Measurements from ENCODE around the gene FXYD7.

DNA sequence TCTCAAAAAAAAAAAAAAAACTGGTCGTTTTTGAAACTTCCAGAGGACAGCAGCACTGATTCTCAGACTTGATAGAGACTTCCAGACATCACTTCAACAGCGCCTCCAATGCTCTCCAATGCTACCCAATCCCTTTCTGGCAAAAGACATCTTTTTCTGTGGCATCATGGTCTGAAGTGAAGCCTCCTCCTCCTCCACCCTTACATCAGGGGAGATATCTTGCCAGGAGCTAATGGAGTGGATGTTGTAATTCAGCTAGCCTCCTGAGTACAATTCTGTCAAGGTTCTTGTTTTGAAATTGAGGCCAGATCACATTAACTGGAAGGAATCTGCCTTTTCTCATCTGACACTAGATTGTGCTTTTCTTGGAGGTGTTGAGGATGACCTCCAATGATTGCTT is 35.6 kb downstream of the FXYD7 start:
- TF ChIP-seq, protein P1, sequence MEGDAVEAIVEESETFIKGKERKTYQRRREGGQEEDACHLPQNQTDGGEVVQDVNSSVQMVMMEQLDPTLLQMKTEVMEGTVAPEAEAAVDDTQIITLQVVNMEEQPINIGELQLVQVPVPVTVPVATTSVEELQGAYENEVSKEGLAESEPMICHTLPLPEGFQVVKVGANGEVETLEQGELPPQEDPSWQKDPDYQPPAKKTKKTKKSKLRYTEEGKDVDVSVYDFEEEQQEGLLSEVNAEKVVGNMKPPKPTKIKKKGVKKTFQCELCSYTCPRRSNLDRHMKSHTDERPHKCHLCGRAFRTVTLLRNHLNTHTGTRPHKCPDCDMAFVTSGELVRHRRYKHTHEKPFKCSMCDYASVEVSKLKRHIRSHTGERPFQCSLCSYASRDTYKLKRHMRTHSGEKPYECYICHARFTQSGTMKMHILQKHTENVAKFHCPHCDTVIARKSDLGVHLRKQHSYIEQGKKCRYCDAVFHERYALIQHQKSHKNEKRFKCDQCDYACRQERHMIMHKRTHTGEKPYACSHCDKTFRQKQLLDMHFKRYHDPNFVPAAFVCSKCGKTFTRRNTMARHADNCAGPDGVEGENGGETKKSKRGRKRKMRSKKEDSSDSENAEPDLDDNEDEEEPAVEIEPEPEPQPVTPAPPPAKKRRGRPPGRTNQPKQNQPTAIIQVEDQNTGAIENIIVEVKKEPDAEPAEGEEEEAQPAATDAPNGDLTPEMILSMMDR (IDR thresholded peaks at IDR 0.05): no peak
- TF ChIP-seq POLR2A (IDR thresholded peaks at IDR 0.05): no peak

All from esophagus squamous epithelium (tissue), 4 donors.